NB4 (cell line): ENCODE measurements around the gene PDZD2.

Experiments used
- DNase-seq: peaks from one replicate; pipeline ENCODE4 v3.0.0; 2010; ENCODE audit warnings: low read depth
- H3K4me3 ChIP-seq: one replicate; pipeline ENCODE4 v1.5.1; 2011; ENCODE audit warnings: mild to moderate bottlenecking, low read depth, low read length, moderate library complexity
- MAX ChIP-seq: IDR thresholded peaks from 2 replicates; pipeline ENCODE4 v1.6.1; 2011; ENCODE audit warnings: low read depth, low read length
- MYC ChIP-seq: IDR thresholded peaks from 2 replicates; pipeline ENCODE4 v1.6.1; 2011; ENCODE audit warnings: low read depth, low read length
- POLR2A ChIP-seq: IDR thresholded peaks from 2 replicates; pipeline ENCODE4 v1.6.1; 2011; ENCODE audit warnings: mild to moderate bottlenecking; ENCODE audit not compliant: insufficient read length; ENCODE audit errors: extremely low read depth
- TF ChIP-seq, protein P1 (sequence below): IDR thresholded peaks from one replicate; pipeline ENCODE4 v1.5.1; 2012; ENCODE audit warnings: low read depth, low read length

The PDZD2 gene

DNA sequence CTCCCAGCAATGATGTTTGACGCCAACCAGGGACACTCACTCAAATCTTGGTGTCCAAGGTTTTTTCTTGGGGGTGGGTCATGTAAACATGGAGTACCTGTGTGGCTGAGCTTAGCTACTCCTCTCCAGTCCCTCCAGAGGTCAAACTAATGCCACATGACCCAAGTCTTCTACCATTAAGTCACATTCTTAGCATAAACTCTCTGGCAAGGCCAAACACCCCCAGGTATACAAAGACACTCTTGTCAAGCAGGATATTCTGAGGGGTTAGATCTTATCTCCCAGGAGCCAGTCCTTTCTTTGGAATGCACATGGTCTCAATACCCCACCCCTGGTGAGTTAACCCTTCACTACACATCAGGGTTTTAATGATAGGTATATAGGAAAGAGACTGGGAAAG, 161.4 kb downstream of the PDZD2 start:
- TF ChIP-seq MYC (no peak), MAX (no peak), POLR2A (no peak)
- TF ChIP-seq, protein P1, sequence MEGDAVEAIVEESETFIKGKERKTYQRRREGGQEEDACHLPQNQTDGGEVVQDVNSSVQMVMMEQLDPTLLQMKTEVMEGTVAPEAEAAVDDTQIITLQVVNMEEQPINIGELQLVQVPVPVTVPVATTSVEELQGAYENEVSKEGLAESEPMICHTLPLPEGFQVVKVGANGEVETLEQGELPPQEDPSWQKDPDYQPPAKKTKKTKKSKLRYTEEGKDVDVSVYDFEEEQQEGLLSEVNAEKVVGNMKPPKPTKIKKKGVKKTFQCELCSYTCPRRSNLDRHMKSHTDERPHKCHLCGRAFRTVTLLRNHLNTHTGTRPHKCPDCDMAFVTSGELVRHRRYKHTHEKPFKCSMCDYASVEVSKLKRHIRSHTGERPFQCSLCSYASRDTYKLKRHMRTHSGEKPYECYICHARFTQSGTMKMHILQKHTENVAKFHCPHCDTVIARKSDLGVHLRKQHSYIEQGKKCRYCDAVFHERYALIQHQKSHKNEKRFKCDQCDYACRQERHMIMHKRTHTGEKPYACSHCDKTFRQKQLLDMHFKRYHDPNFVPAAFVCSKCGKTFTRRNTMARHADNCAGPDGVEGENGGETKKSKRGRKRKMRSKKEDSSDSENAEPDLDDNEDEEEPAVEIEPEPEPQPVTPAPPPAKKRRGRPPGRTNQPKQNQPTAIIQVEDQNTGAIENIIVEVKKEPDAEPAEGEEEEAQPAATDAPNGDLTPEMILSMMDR: no peak
- no peak for DNase-seq
- H3K4me3 ChIP-seq: no peak overlapping the region

- no peak overlapping the region for H3K4me3 ChIP-seq
- no peak for TF ChIP-seq MAX
- TF ChIP-seq POLR2A: no peak
- TF ChIP-seq MYC: no peak
- TF ChIP-seq, protein P1: no peak
- no peak for DNase-seq
These were observed 167.0 kb downstream of the PDZD2 start for GRCh38 chr5:31805785-31806400.

DNA sequence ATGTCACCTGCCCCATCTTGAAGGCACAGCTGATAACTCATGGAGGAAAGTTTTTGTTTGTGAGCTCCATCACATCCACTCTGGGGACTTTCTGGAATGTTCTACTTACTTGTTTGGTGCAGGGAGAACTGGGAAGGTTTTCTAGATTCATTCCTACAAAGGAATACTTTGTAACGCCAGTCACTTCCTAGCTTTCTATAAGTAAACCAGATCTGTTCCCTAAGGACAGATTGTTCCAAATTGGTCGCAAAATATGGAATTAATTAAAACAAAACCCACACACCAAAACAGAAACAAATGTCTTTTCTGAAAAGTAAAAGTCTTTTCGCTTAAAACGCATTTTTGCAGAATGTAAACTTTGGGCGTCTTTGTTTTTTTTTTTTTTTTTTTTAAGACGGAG, 167.6 kb downstream of the PDZD2 start:
- TF ChIP-seq MYC (no peak), MAX (no peak), POLR2A (no peak)
- TF ChIP-seq, protein P1: no peak
- no peak for DNase-seq
- no peak overlapping the region for H3K4me3 ChIP-seq

GRCh38 chr5:31807789-31808540, 169.0 kb downstream of the PDZD2 start:
- DNase-seq: no peak
- no peak overlapping the region for H3K4me3 ChIP-seq
- TF ChIP-seq MAX (no peak), MYC (no peak), POLR2A (no peak)
- TF ChIP-seq, protein P1: no peak

GRCh38 chr5:31809050-31809870, 170.3 kb downstream of the PDZD2 start:
- H3K4me3 ChIP-seq: no peak overlapping the region
- no peak for TF ChIP-seq MAX
- TF ChIP-seq POLR2A: no peak
- TF ChIP-seq, protein P1: peak; percentile 65
- no peak for TF ChIP-seq MYC
- DNase-seq: peak; percentile 71
